ENCODE results near the gene BMS1. TPM values are rescaled to one million over a fixed set of nuclear protein-coding genes. Genes with fewer than 3 reads are reported as not detected.

Gene BMS1
- total RNA-seq, 1 experiment from 2014 or later: 44.2 TPM

- H4K91ac ChIP-seq (ENCODE audit: insufficient read length, low read depth, low read length): no peak overlapping the region
- no peak overlapping the region for H3K14ac ChIP-seq (ENCODE audit: insufficient read depth, low read length)
- no peak overlapping the region for H2BK5ac ChIP-seq (ENCODE audit: insufficient read length, low read length)
- H3K18ac ChIP-seq (ENCODE audit: insufficient read length, low read depth, low read length): no peak overlapping the region
- H2AK5ac ChIP-seq (ENCODE audit: insufficient read length, low read length): no peak overlapping the region
- DNase-seq: no peak
- H3K79me2 ChIP-seq (ENCODE audit: insufficient read depth, low read length): no peaks in the 10 kb centered on the region
- no peaks in the 10 kb centered on the region for H3K4me1 ChIP-seq (ENCODE audit: insufficient read depth, low read length)
- no peak overlapping the region for H4K5ac ChIP-seq (ENCODE audit: insufficient read length, low read depth, low read length)
- Mint-ChIP-seq H3K9me3 (peaks cover 64 to 75% of the 10 kb centered on the region in 2 experiments), H3K4me1 (no peaks in the 10 kb centered on the region), H3K4me3 (no peak overlapping the region), H3K27ac (no peak overlapping the region), H3K27me3 (ENCODE audit: low read depth) (peaks cover 15% of the 10 kb centered on the region), H3K36me3 (ENCODE audit: insufficient read depth in 1 of 3, low read depth in 3 of 3) (peaks cover 0 to 9% (median 0%) of the 10 kb centered on the region in 3 experiments; a peak in 4 of 7 replicates)
- H3K27ac ChIP-seq (ENCODE audit: insufficient read length, low read depth, low read length): no peak overlapping the region
- WGBS (ENCODE audit: extremely low coverage, insufficient read length, low lambda C conversion rate): no CpG with 5 or more reads among the region's 3 CpGs
- no peaks in the 10 kb centered on the region for H3K79me1 ChIP-seq (ENCODE audit: insufficient read depth, low read depth, low read length, poor library complexity, severe bottlenecking)
- H3K9ac ChIP-seq (ENCODE audit: extremely low read depth, insufficient read length, low read length): no peak overlapping the region
- no peaks in the 10 kb centered on the region for H3K27me3 ChIP-seq (ENCODE audit: insufficient read depth, low read length)
- no peak overlapping the region for H2BK20ac ChIP-seq (ENCODE audit: low read depth, low read length, poor library complexity, severe bottlenecking)
- no peak overlapping the region for H2BK12ac ChIP-seq (ENCODE audit: insufficient read length, low read depth, low read length)
- no peak overlapping the region for H2BK15ac ChIP-seq (ENCODE audit: low read depth, low read length)
- no peak overlapping the region for H2AFZ ChIP-seq (ENCODE audit: low read length)
- no peak overlapping the region for H4K8ac ChIP-seq (replicated peaks; ENCODE audit: insufficient read length, low read depth, low read length)
- H3K23me2 ChIP-seq (ENCODE audit: insufficient read length, low read depth, low read length, poor library complexity, severe bottlenecking): no peaks in the 10 kb centered on the region
- no peak overlapping the region for H3K56ac ChIP-seq (ENCODE audit: insufficient read length, low read depth, low read length)
- TF ChIP-seq, protein P1, sequence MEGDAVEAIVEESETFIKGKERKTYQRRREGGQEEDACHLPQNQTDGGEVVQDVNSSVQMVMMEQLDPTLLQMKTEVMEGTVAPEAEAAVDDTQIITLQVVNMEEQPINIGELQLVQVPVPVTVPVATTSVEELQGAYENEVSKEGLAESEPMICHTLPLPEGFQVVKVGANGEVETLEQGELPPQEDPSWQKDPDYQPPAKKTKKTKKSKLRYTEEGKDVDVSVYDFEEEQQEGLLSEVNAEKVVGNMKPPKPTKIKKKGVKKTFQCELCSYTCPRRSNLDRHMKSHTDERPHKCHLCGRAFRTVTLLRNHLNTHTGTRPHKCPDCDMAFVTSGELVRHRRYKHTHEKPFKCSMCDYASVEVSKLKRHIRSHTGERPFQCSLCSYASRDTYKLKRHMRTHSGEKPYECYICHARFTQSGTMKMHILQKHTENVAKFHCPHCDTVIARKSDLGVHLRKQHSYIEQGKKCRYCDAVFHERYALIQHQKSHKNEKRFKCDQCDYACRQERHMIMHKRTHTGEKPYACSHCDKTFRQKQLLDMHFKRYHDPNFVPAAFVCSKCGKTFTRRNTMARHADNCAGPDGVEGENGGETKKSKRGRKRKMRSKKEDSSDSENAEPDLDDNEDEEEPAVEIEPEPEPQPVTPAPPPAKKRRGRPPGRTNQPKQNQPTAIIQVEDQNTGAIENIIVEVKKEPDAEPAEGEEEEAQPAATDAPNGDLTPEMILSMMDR (conservative IDR thresholded peaks at IDR 0.05): 0 out of 3 replicates have a peak, but pooled peaks have one; percentile 20
- H3K4ac ChIP-seq (ENCODE audit: low read depth, low read length): no peak overlapping the region
- H3T11ph ChIP-seq (ENCODE audit: low read length): no peak overlapping the region
- no peaks in the 10 kb centered on the region for H4K20me1 ChIP-seq (ENCODE audit: control insufficient read depth, insufficient read depth, insufficient read length)
- peaks cover 11% of the 10 kb centered on the region for H3K9me3 ChIP-seq (ENCODE audit: control insufficient read depth, low read depth, low read length)
- no peak overlapping the region for H3K4me2 ChIP-seq (ENCODE audit: insufficient read depth, insufficient read length, low read length)
- no peak overlapping the region for H2BK120ac ChIP-seq (ENCODE audit: low read depth, low read length, poor library complexity, severe bottlenecking)
- no peak overlapping the region for H3K23ac ChIP-seq (ENCODE audit: insufficient read length, low read depth, low read length)
Measured at GRCh38 chr10:42744134-42744701, 38.4 kb upstream of the BMS1 start.
